ENCODE data around the gene ANKRD60. TPM values are rescaled to one million over a fixed set of nuclear protein-coding genes. Genes with fewer than 3 reads are reported as not detected.

Gene ANKRD60
- total and polyA plus RNA-seq, 2 of the 4 experiments (the other 2 are of a cell fraction) = not detected

DNA sequence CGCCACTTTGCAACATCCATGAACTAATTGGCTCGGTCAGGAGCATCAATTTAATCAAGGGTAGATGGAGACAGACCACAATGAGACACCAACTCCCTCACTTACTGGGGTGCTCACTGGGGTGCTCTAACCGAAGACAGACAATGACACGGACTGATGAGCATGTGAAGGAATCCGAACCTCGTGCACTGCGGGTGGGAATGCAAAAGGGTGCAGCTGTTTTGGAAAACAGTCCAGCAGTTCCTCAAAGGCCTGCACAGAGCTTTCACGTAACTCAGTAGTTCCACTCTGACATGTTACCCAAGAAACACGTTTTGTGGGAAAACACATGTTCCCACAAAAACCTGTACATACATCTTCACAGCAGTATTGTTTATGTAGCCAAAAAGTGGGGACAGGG lies 26.8 kb downstream of the ANKRD60 start:
- Histone ChIP-seq H2BK15ac (ENCODE audit: low read depth, low read length) (no peak overlapping the region), H4K8ac (ENCODE audit: low read depth in 2 of 2, low read length in 2 of 2) (no peak overlapping the region), H3K36me3 (ENCODE audit: control insufficient read depth, insufficient read depth, low read length) (no peaks in the 10 kb centered on the region), H3K9me1 (ENCODE audit: insufficient read depth, low read length) (no peaks in the 10 kb centered on the region), H3K56ac (ENCODE audit: extremely low read depth, insufficient read depth, low read length) (no peak overlapping the region), H3K9me3 (ENCODE audit: control insufficient read depth, insufficient read depth, low read length) (no peaks in the 10 kb centered on the region), H4K20me1 (ENCODE audit: insufficient read depth, low read length) (no peaks in the 10 kb centered on the region), H3K27ac (ENCODE audit: insufficient read depth, low read length) (no peak overlapping the region), H3K79me1 (ENCODE audit: low read depth in 1 of 2, low read length in 2 of 2) (no peaks in the 10 kb centered on the region), H2BK20ac (ENCODE audit: low read depth, low read length) (no peak overlapping the region), H2AK5ac (ENCODE audit: low read depth, low read length) (no peak overlapping the region), H3K18ac (ENCODE audit: low read depth, low read length) (no peak overlapping the region), H2AK9ac (replicated peaks; ENCODE audit: low read depth, low read length, poor library complexity) (no peak overlapping the region), H2BK5ac (ENCODE audit: low read depth, low read length, poor library complexity, severe bottlenecking) (no peak overlapping the region), H3K14ac (replicated peaks; ENCODE audit: low read depth, low read length) (no peak overlapping the region), H3K27me3 (ENCODE audit: control insufficient read depth, insufficient read depth, low read length) (peaks cover 17% of the 10 kb centered on the region), H3K4me1 (ENCODE audit: control insufficient read depth, insufficient read depth, low read length) (no peaks in the 10 kb centered on the region), H3K4ac (ENCODE audit: low read depth, low read length) (no peak overlapping the region), H3K4me2 (ENCODE audit: low read depth, low read length) (no peak overlapping the region), H3K4me3 (ENCODE audit: insufficient read depth, low read depth, low read length) (no peak overlapping the region), H4K91ac (ENCODE audit: insufficient read depth, low read depth, low read length) (no peak overlapping the region), H4K5ac (ENCODE audit: low read depth, low read length) (no peak overlapping the region), H2BK120ac (ENCODE audit: low read depth, low read length) (no peak overlapping the region), H3K23ac (ENCODE audit: low read depth, low read length) (no peak overlapping the region), H2AFZ (replicated peaks; ENCODE audit: low read length, poor library complexity) (no peak overlapping the region), H3K9ac (ENCODE audit: low read depth, low read length) (no peak overlapping the region)
- ChIA-PET CTCF (interaction anchor here (0.6 kb wide), 1 partner anchor 758 kb away, joined by 5 read pairs; no protein-coding TSS in a partner anchor), POLR2A (ENCODE audit: unreplicated experiment) (no interaction called here)
- ATAC-seq (ENCODE audit: low read depth) = no peak
- dilution Hi-C loops (cut with HindIII; ENCODE audit: low sequenced_read_pairs, unreplicated experiment) = no loop called here
- no CpG with 5 or more reads among the region's 9 CpGs for WGBS, 2 experiments (ENCODE audit: extremely low coverage in 2 of 2, insufficient read length in 1 of 2)
- no peak for DNase-seq
- BruUV-seq (replicated peaks) = no TSS peak
- intact Hi-C loops (cut with micrococcal nuclease) = no loop called here
- in situ Hi-C loops (cut with MboI; ENCODE audit: low sequenced_read_pairs) = no loop called here
- TF ChIP-seq MAZ (IDR thresholded peaks at IDR 0.05; ENCODE audit: borderline replicate concordance, low read depth, low read length) = no peak
- TF ChIP-seq MAFK (IDR thresholded peaks at IDR 0.05; ENCODE audit: low read depth, low read length) = no peak
- TF ChIP-seq FOS (IDR thresholded peaks at IDR 0.05; ENCODE audit: low read depth, low read length) = no peak
- TF ChIP-seq, protein P1, sequence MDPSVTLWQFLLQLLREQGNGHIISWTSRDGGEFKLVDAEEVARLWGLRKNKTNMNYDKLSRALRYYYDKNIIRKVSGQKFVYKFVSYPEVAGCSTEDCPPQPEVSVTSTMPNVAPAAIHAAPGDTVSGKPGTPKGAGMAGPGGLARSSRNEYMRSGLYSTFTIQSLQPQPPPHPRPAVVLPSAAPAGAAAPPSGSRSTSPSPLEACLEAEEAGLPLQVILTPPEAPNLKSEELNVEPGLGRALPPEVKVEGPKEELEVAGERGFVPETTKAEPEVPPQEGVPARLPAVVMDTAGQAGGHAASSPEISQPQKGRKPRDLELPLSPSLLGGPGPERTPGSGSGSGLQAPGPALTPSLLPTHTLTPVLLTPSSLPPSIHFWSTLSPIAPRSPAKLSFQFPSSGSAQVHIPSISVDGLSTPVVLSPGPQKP (IDR thresholded peaks at IDR 0.05; ENCODE audit: borderline replicate concordance, low read depth, low read length) = no peak
- TF ChIP-seq, protein P2, sequence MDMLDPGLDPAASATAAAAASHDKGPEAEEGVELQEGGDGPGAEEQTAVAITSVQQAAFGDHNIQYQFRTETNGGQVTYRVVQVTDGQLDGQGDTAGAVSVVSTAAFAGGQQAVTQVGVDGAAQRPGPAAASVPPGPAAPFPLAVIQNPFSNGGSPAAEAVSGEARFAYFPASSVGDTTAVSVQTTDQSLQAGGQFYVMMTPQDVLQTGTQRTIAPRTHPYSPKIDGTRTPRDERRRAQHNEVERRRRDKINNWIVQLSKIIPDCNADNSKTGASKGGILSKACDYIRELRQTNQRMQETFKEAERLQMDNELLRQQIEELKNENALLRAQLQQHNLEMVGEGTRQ (IDR thresholded peaks at IDR 0.05; ENCODE audit: low read depth, low read length) = no peak
- no peak for TF ChIP-seq RCOR1 (IDR thresholded peaks at IDR 0.05; ENCODE audit: insufficient replicate concordance, low read length)
- TF ChIP-seq CHD1 (IDR thresholded peaks at IDR 0.05; ENCODE audit: low read depth, low read length) = no peak
- no peak for TF ChIP-seq NFE2L2 (IDR thresholded peaks at IDR 0.05; ENCODE audit: low read depth, low read length)
- no peak for TF ChIP-seq CEBPB (IDR thresholded peaks at IDR 0.05; ENCODE audit: low read depth, low read length)
- no peak for TF ChIP-seq MXI1 (IDR thresholded peaks at IDR 0.05; ENCODE audit: borderline replicate concordance, low read depth, low read length)
- TF ChIP-seq POLR2A (IDR thresholded peaks at IDR 0.05; ENCODE audit: low read depth, low read length) = no peak
- TF ChIP-seq, protein P3, sequence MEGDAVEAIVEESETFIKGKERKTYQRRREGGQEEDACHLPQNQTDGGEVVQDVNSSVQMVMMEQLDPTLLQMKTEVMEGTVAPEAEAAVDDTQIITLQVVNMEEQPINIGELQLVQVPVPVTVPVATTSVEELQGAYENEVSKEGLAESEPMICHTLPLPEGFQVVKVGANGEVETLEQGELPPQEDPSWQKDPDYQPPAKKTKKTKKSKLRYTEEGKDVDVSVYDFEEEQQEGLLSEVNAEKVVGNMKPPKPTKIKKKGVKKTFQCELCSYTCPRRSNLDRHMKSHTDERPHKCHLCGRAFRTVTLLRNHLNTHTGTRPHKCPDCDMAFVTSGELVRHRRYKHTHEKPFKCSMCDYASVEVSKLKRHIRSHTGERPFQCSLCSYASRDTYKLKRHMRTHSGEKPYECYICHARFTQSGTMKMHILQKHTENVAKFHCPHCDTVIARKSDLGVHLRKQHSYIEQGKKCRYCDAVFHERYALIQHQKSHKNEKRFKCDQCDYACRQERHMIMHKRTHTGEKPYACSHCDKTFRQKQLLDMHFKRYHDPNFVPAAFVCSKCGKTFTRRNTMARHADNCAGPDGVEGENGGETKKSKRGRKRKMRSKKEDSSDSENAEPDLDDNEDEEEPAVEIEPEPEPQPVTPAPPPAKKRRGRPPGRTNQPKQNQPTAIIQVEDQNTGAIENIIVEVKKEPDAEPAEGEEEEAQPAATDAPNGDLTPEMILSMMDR (conservative IDR thresholded peaks at IDR 0.05; ENCODE audit: low read depth, low read length) = no peak
- no peak for TF ChIP-seq RAD21 (IDR thresholded peaks at IDR 0.05; ENCODE audit: low read length)
- TF ChIP-seq SMC3 (IDR thresholded peaks at IDR 0.05; ENCODE audit: low read depth, low read length) = no peak
- TF ChIP-seq RFX5 (IDR thresholded peaks at IDR 0.05; ENCODE audit: low read depth, low read length) = no peak
- no peak for TF ChIP-seq BHLHE40 (IDR thresholded peaks at IDR 0.05; ENCODE audit: low read depth, low read length)

Data from IMR-90 (cell line).